GM12878 (cell line): Measurements from ENCODE around the gene VEGFB. TPM values are rescaled to one million over a fixed set of nuclear protein-coding genes. Genes with fewer than 3 reads are reported as not detected.

ENCODE experiments used
- NBN ChIP-seq: fragments of 450-650 bp; IDR thresholded peaks from 2 replicates; pipeline ENCODE4 v1.6.1; 2016
- PAX8 ChIP-seq: fragments of 450-650 bp; IDR thresholded peaks from 2 replicates; pipeline ENCODE4 v1.6.1; 2017; ENCODE audit warnings: mild to moderate bottlenecking, moderate library complexity
- POLR2AphosphoS2 ChIP-seq: IDR thresholded peaks from 2 replicates; pipeline ENCODE4 v1.6.1; 2011; ENCODE audit warnings: low read depth, mild to moderate bottlenecking, low read length, improper control_type of control experiment, moderate library complexity
- SMARCA5 ChIP-seq: fragments of 450-650 bp; IDR thresholded peaks from 2 replicates; pipeline ENCODE4 v1.6.1; 2017; ENCODE audit warnings: mild to moderate bottlenecking
- SUZ12 ChIP-seq: fragments of 200-600 bp; sonication (generic); IDR thresholded peaks from one replicate; pipeline ENCODE4 v1.6.1; 2018; ENCODE audit warnings: antibody characterized with exemption, mild to moderate bottlenecking; ENCODE audit not compliant: unreplicated experiment
- TCF12 ChIP-seq: IDR thresholded peaks from 2 replicates; pipeline ENCODE4 v1.6.1; 2011; ENCODE audit warnings: low read depth, mild to moderate bottlenecking, low read length
- TCF3 ChIP-seq: IDR thresholded peaks from 2 replicates; pipeline ENCODE4 v1.6.1; 2012; ENCODE audit warnings: low read depth, mild to moderate bottlenecking, low read length, borderline replicate concordance; ENCODE audit not compliant: insufficient read depth
- YY1 ChIP-seq: IDR thresholded peaks from 2 replicates; pipeline ENCODE4 v1.6.1; 2011; ENCODE audit warnings: low read depth, mild to moderate bottlenecking, low read length
- polyA plus RNA-seq, 11 experiments: library from polyadenylated mRNA; depleted of rRNA in 4 of 11; unstranded in 6 of 11; stranded (reverse) in 5 of 11; fragments of >200 nt; fragmentation: Nextera tagmentation in 4 of 11; fragmentation: Illumina TruSeq in 1 of 11; extraction: Ambion mirVana in 4 of 11; extraction: Trizol in 1 of 11; gene quantifications; 1 replicate in 1 of 11; 2 replicates in 10 of 11; pipeline versions ENCODE4 v1.2.1 to v1.2.3, GENCODE V29; 2011 to 2016; ENCODE audit warnings: inconsistent platforms in 2 of 11, missing spikeins in 2 of 11, low read depth in 1 of 11
- total RNA-seq, 4 experiments: library from RNA; depleted of rRNA in 3 of 4; stranded (reverse); fragments of >200 nt in 3 of 4; fragmentation: Illumina TruSeq in 1 of 4; extraction: Trizol in 1 of 4; gene quantifications; 2 replicates each; pipeline versions ENCODE4 v1.2.1 to v1.2.3, GENCODE V29; 2013 to 2021
- TF ChIP-seq, protein P1 (sequence below): fragments of 450-650 bp; IDR thresholded peaks from 2 replicates; pipeline ENCODE4 v1.6.1; 2017; ENCODE audit warnings: low read depth, mild to moderate bottlenecking, moderate library complexity
- TF ChIP-seq, protein P2 (sequence below): fragments of 450-650 bp; IDR thresholded peaks from 2 replicates; pipeline ENCODE4 v1.6.1; 2018; ENCODE audit warnings: mild to moderate bottlenecking, low read depth, moderate library complexity; ENCODE audit not compliant: partially characterized antibody

VEGFB gene
- total and polyA plus RNA-seq, 10 of the 15 experiments (the other 5 are each of a cell fraction or from before 2014, with no cell fraction given), result 7.0 to 75.8 (median 20.3) TPM

DNA sequence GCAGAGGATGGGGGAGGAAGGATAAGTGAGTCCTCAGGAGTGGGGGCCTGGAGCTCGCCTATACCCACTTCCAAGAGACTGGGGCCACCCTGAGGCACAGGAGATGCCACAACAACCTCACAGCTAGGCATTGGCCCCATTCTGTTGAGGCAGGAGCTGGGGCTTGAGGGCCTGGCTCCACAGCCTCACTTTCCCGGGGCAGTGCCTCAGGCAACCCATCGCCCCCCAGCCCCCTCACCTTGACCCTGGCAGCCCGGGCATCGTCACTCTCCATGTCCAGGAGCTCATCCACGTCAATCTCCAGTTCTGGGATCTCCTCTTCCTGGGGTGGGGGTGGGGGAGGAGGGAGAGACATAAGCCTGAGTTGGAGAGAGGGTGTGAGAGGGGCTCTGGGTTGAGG, 10.6 kb downstream of the VEGFB start (continued):
- TF ChIP-seq, protein P1, sequence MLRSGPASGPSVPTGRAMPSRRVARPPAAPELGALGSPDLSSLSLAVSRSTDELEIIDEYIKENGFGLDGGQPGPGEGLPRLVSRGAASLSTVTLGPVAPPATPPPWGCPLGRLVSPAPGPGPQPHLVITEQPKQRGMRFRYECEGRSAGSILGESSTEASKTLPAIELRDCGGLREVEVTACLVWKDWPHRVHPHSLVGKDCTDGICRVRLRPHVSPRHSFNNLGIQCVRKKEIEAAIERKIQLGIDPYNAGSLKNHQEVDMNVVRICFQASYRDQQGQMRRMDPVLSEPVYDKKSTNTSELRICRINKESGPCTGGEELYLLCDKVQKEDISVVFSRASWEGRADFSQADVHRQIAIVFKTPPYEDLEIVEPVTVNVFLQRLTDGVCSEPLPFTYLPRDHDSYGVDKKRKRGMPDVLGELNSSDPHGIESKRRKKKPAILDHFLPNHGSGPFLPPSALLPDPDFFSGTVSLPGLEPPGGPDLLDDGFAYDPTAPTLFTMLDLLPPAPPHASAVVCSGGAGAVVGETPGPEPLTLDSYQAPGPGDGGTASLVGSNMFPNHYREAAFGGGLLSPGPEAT, result no peak
- TF ChIP-seq POLR2AphosphoS2, result no peak
- no peak for TF ChIP-seq TCF3
- no peak for TF ChIP-seq PAX8
- no peak for TF ChIP-seq NBN
- TF ChIP-seq SUZ12, result no peak
- TF ChIP-seq TCF12, result no peak
- no peak for TF ChIP-seq SMARCA5
- TF ChIP-seq, protein P2, sequence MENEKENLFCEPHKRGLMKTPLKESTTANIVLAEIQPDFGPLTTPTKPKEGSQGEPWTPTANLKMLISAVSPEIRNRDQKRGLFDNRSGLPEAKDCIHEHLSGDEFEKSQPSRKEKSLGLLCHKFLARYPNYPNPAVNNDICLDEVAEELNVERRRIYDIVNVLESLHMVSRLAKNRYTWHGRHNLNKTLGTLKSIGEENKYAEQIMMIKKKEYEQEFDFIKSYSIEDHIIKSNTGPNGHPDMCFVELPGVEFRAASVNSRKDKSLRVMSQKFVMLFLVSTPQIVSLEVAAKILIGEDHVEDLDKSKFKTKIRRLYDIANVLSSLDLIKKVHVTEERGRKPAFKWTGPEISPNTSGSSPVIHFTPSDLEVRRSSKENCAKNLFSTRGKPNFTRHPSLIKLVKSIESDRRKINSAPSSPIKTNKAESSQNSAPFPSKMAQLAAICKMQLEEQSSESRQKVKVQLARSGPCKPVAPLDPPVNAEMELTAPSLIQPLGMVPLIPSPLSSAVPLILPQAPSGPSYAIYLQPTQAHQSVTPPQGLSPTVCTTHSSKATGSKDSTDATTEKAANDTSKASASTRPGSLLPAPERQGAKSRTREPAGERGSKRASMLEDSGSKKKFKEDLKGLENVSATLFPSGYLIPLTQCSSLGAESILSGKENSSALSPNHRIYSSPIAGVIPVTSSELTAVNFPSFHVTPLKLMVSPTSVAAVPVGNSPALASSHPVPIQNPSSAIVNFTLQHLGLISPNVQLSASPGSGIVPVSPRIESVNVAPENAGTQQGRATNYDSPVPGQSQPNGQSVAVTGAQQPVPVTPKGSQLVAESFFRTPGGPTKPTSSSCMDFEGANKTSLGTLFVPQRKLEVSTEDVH, result no peak
- TF ChIP-seq YY1, result no peak
